ENCODE results near the gene TBC1D19. TPM values are rescaled to one million over a fixed set of nuclear protein-coding genes. Genes with fewer than 3 reads are reported as not detected.
"Not testable (repeated sequence)": the region's sequence is repeated elsewhere in the genome, so short reads cannot be mapped to it uniquely, and the experiment has no call there.

The TBC1D19 gene
- 1 to 10 TPM; 1.9 to 2.8 (median 2.8) TPM for polyA plus RNA-seq

GRCh38 chr4:26583865-26584652 is at the start of gene TBC1D19:
Gene TBC1D19 (plus strand): TSS chr4:26584084. CDS start chr4:26584194, 110 bp downstream.
- no peak within 1 kb of the TSS for H3K27ac ChIP-seq (ENCODE audit: low read depth, low read length)
- 0% methylated on average over 39 of the region's 39 CpGs for WGBS, 3 donors

GRCh38 chr4:26542991-26543390 is 40.9 kb upstream of the TBC1D19 start:
- 51 to 74% (median 70%) methylated on average over 3 of the region's 3 CpGs for WGBS, 3 donors
- H3K27ac ChIP-seq (ENCODE audit: low read depth, low read length) = no peak overlapping the region

DNA sequence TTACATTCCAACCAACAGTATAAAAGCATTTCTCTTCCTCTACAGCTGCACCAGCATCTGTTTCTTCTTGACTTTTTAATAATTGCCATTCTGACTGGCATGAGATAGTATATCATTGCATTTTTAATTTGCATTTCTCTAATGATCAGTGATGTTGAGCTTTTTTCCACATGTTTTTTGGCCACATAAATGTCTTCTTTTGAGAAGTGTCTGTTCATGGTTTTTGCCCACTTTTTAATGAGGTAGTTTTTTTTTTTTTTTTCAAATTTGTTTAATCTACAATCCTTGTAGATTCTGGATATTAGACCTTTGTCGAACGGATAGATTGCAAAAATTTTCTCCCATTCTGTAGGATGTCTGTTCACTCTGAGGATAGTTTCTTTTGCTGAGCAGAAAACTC is 39.5 kb upstream of the TBC1D19 start:
- no peak overlapping the region for H3K27ac ChIP-seq (ENCODE audit: low read depth, low read length)
- WGBS, 3 donors = 92 to 97% (median 96%) methylated on average over 2 of the region's 2 CpGs

DNA sequence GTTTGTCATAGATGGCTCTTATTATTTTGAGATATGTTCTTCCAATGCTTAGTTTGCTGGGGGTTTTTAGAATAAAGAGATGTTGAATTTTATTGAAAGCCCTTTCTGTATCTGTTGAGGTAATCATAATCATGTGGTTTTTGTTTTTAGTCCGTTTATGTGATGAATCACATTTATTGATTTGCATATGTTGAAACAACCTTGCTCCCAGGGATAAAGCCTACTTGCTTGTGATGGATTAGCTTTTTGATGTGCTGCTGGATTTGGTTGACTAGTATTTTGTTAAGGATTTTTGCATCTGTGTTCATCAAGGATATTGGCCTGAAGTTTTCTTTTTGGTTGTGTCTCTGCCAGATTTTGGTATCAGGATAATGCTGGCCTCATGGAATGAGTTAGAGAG is 35.5 kb upstream of the TBC1D19 start:
- H3K27ac ChIP-seq (ENCODE audit: low read depth, low read length) = not testable (repeated sequence)
- WGBS, 3 donors = 13 to 83% (median 74%) methylated on average over 1 of the region's 1 CpG

DNA sequence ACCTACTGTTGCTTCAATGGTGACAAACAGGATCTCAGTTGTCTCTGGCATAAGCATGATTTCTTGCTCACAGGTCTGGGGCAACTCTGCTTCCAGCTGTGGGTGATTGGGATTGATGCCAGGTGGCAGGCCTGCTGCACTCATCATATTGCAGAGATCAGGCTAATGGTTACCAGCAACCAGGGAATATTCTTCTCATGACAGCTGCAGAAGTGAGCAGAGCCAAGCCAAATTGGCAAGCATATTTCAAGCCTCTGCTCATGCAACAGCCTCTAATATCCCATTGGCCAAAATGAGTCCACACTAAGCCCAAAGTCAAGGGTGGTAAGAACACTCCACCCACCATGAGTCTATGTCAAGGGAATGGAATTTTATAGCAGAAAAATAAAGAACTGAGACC is 26.7 kb upstream of the TBC1D19 start:
- H3K27ac ChIP-seq (ENCODE audit: low read depth, low read length) = no peak overlapping the region

GRCh38 chr4:26558166-26558895 is 25.6 kb upstream of the TBC1D19 start:
- H3K27ac ChIP-seq (ENCODE audit: low read depth, low read length) = no peak overlapping the region
- WGBS, 3 donors = 84 to 92% (median 84%) methylated on average over 3 of the region's 3 CpGs

DNA sequence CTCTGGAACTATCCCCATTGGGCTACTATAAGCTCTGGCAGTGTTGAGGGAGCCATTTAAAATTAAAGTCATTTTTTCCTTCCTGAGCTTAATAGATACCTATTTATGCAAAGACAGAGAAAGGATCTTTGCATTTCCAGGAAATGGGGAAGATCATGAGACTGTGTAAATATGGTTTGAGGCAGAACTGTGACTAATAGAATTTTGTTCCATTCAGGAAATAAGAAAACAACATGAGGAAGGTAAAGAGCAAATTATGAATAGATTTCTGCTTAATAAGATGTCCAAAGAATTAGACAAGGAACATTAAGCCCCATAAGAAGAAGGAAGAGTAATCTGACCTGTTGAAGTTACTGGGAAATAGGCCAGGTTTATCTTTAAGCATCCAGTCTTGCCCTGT is 17.8 kb upstream of the TBC1D19 start:
- H3K27ac ChIP-seq (ENCODE audit: low read depth, low read length) = no peak overlapping the region

- 51 to 77% (median 52%) methylated on average over 3 of the region's 3 CpGs for WGBS, 3 donors
- H3K27ac ChIP-seq (ENCODE audit: low read depth, low read length) = no peak overlapping the region
These were observed 15.4 kb upstream of the TBC1D19 start for GRCh38 chr4:26568446-26568994.

DNA sequence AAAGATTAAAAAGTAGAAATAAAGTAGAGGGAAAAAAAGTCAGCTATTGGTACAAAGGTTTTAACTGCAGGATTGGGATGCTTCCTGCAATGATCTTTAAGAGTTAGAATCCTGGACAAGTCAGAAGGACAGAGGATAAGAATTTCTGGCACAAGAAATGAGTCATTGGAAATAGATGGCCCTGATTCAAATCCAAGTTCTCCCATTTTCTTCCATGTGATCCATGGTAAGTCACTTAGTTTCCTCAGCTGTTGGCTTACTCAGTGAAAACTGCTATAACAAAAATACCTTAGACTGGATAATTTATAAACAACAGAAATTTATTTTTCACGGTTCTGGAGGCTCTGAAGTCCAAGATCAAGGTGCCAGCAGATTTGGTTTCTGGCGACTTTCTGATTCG is 13.3 kb upstream of the TBC1D19 start:
- WGBS, 3 donors = 74 to 84% (median 77%) methylated on average over 3 of the region's 3 CpGs
- no peak overlapping the region for H3K27ac ChIP-seq (ENCODE audit: low read depth, low read length)

- H3K27ac ChIP-seq (ENCODE audit: low read depth, low read length) = no peak overlapping the region
- 92 to 100% (median 96%) methylated on average over 1 of the region's 1 CpG for WGBS, 3 donors
These were observed 10.5 kb upstream of the TBC1D19 start for GRCh38 chr4:26573389-26573794.

GRCh38 chr4:26574563-26574962 is 9.3 kb upstream of the TBC1D19 start:
- no peak overlapping the region for H3K27ac ChIP-seq (ENCODE audit: low read depth, low read length)
- 63 to 87% (median 73%) methylated on average over 1 of the region's 1 CpG for WGBS, 3 donors

- 24 to 62% (median 53%) methylated on average over 7 of the region's 7 CpGs for WGBS, 3 donors
- no peak overlapping the region for H3K27ac ChIP-seq (ENCODE audit: low read depth, low read length)
These were observed 7.6 kb upstream of the TBC1D19 start for GRCh38 chr4:26576231-26576739.

- no peak overlapping the region for H3K27ac ChIP-seq (ENCODE audit: low read depth, low read length)
- WGBS, 3 donors = 64 to 79% (median 71%) methylated on average over 2 of the region's 2 CpGs
These were observed 6.8 kb upstream of the TBC1D19 start for GRCh38 chr4:26577066-26577465.

DNA sequence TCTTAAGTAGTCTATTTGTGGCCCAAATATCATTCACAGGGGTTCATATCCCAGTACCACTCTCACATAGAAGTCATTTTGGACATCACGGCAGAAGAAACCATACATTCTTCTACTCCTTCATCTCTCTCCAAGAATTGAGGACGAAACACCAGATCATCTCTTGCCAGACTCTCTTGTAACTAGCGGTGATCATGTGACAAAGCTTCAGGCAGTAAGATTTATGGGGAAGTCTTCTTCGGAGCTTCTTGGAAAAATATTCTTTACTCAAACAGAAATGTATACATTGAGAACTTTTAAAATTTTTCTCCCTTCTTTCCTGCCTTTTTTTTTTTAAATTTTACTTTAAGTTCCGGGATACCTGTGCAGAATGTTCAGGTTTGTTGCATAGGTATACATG is 4.7 kb upstream of the TBC1D19 start:
- 89 to 95% (median 91%) methylated on average over 5 of the region's 5 CpGs for WGBS, 3 donors
- H3K27ac ChIP-seq (ENCODE audit: low read depth, low read length) = no peak overlapping the region

- 94 to 97% (median 96%) methylated on average over 4 of the region's 4 CpGs for WGBS, 3 donors
- not testable (repeated sequence) for H3K27ac ChIP-seq (ENCODE audit: low read depth, low read length)
These were observed 2.5 kb upstream of the TBC1D19 start for GRCh38 chr4:26581341-26581740.

- no peak overlapping the region for H3K27ac ChIP-seq (ENCODE audit: low read depth, low read length)
- 1 to 2% (median 1%) methylated on average over 11 of the region's 11 CpGs for WGBS, 3 donors
These were observed 383 bp upstream of the TBC1D19 start for GRCh38 chr4:26583538-26583864.

DNA sequence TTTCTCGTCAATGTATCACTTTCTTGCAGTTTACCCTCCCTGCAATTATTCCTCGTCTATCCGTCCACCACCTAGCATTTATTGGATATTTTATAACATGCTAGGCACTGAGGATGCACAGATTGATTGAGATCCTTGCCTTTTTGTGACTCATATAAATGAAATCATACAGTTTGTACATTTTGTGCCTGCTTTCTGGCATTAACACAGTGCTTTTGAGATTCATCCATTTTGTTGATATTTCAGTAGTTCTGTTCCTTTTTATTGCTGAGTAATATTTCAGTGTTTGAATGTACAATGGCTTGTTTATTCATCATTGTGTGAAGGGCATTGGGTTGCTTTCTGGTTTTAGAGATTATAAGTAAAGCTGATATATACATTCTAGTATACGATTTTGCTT is 841 bp downstream of the TBC1D19 start:
- WGBS, 3 donors = 23 to 38% (median 34%) methylated on average over 4 of the region's 4 CpGs
- H3K27ac ChIP-seq (ENCODE audit: low read depth, low read length) = no peak overlapping the region

DNA sequence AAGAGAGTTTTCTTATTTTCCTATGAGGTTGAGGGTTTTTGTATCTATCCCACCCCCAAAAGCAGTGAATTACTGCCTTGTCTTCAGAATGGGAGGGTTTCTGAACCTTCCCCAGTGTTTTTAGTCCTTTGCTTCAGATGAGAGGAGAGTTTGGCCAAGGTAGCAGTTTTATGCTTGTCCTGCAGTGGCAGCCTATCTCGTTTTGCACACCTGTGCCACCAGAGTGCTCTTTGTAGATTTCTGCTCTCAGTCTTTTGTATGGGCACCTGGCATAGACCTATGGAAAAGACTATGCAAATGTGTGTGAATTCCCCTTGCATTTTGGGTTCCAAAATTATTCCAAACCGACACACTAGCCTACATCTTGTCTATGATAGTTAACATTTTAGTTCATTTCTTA is 5.8 kb downstream of the TBC1D19 start:
- 27 to 70% (median 58%) methylated on average over 2 of the region's 2 CpGs for WGBS, 3 donors

GRCh38 chr4:26590639-26591038 is 6.8 kb downstream of the TBC1D19 start:
- WGBS, 3 donors = 95 to 98% (median 96%) methylated on average over 2 of the region's 2 CpGs
- H3K27ac ChIP-seq (ENCODE audit: low read depth, low read length) = no peak overlapping the region

More for the DNA sequence above, 5.8 kb downstream of the TBC1D19 start:
- H3K27ac ChIP-seq (ENCODE audit: low read depth, low read length) = no peak overlapping the region
